ENCODE measurements around the gene SARNP.

DNA sequence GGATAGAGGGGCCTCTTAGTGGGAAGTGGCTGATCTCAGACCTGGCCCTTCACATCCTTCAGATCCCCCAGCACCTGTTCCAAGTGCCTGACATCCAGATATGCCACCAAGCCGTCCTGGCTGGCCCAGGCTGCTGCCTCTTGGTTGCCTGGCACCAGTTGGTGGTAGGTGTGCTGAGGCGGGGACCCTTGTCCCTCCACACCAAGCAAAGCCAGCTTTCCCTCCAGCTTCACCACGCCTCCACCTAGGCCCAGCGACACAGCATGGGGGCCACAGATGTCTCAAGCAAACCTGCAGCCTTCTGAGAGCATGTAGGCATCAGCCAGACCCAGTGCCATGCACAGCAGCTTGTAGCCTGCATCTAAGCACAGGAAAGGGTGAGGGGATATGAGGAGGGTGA lies 85.2 kb downstream of the SARNP start:
- TF ChIP-seq, protein P1, sequence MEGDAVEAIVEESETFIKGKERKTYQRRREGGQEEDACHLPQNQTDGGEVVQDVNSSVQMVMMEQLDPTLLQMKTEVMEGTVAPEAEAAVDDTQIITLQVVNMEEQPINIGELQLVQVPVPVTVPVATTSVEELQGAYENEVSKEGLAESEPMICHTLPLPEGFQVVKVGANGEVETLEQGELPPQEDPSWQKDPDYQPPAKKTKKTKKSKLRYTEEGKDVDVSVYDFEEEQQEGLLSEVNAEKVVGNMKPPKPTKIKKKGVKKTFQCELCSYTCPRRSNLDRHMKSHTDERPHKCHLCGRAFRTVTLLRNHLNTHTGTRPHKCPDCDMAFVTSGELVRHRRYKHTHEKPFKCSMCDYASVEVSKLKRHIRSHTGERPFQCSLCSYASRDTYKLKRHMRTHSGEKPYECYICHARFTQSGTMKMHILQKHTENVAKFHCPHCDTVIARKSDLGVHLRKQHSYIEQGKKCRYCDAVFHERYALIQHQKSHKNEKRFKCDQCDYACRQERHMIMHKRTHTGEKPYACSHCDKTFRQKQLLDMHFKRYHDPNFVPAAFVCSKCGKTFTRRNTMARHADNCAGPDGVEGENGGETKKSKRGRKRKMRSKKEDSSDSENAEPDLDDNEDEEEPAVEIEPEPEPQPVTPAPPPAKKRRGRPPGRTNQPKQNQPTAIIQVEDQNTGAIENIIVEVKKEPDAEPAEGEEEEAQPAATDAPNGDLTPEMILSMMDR (conservative IDR thresholded peaks at IDR 0.05 in 1 of 2, IDR thresholded peaks at IDR 0.05 in 1 of 2; ENCODE audit: low read depth in 1 of 2, low read length in 2 of 2), result no peak
- no peak for TF ChIP-seq EZH2 (IDR thresholded peaks at IDR 0.05; ENCODE audit: low read length, missing control alignments)
